Measurements from ENCODE around the gene CPZ. TPM values are rescaled to one million over a fixed set of nuclear protein-coding genes. Genes with fewer than 3 reads are reported as not detected.

The CPZ gene
- total RNA-seq, 4 donors from 2014 or later, result 0.42 to 2.7 (median 2.2) TPM

GRCh38 chr4:8656711-8657380 is 64.3 kb downstream of the CPZ start:
- DNase-seq (ENCODE audit: extremely low spot score), result no peak
- H3K27ac ChIP-seq (replicated peaks in 1 of 4), result no peak overlapping the region
- intact Hi-C loops (cut with DNase I), result no loop called here
- H3K4me3 ChIP-seq, result no peak overlapping the region
- no peak for TF ChIP-seq CTCF (IDR thresholded peaks at IDR 0.05)
- 66% methylated on average over 15 of the region's 17 CpGs for WGBS
- H3K36me3 ChIP-seq, result no peaks in the 10 kb centered on the region
- no peaks in the 10 kb centered on the region for H3K9me3 ChIP-seq
- H3K27me3 ChIP-seq, result peaks cover 0 to 65% (median 0%) of the 10 kb centered on the region in 4 donors
- H3K4me1 ChIP-seq, result no peaks in the 10 kb centered on the region

- no peak for TF ChIP-seq CTCF (IDR thresholded peaks at IDR 0.05)
These were observed 65.0 kb downstream of the CPZ start for GRCh38 chr4:8657381-8658088.

GRCh38 chr4:8662776-8663175 is 70.2 kb downstream of the CPZ start:
- TF ChIP-seq EP300 (IDR thresholded peaks at IDR 0.05) (no peak), POLR2A (IDR thresholded peaks at IDR 0.05; ENCODE audit: low read depth) (no peak), POLR2AphosphoS5 (IDR thresholded peaks at IDR 0.05) (no peak), CTCF (IDR thresholded peaks at IDR 0.05) (no peak)
- H3K4me3 ChIP-seq, result no peak overlapping the region
- peaks cover 0 to 3% (median 0%) of the 10 kb centered on the region in 4 donors for H3K9me3 ChIP-seq
- no peaks in the 10 kb centered on the region for H3K4me1 ChIP-seq
- H3K27me3 ChIP-seq, result peaks cover 0 to 65% (median 0%) of the 10 kb centered on the region in 4 donors
- H3K36me3 ChIP-seq, result no peaks in the 10 kb centered on the region
- intact Hi-C loops (cut with DNase I), result no loop called here
- no peak overlapping the region for H3K27ac ChIP-seq (replicated peaks in 1 of 4)
- DNase-seq (ENCODE audit: extremely low spot score), result no peak
- WGBS, result 86% methylated on average over 9 of the region's 9 CpGs

More at GRCh38 chr4:8657381-8658088, 65.0 kb downstream of the CPZ start:
- no peak for DNase-seq (ENCODE audit: extremely low spot score)
- Histone ChIP-seq H3K9me3 (no peaks in the 10 kb centered on the region), H3K4me1 (no peaks in the 10 kb centered on the region), H3K4me3 (no peak overlapping the region), H3K36me3 (no peaks in the 10 kb centered on the region), H3K27me3 (peaks cover 0 to 66% (median 0%) of the 10 kb centered on the region in 4 donors), H3K27ac (replicated peaks in 1 of 4) (no peak overlapping the region)
- intact Hi-C loops (cut with DNase I), result no loop called here
- WGBS, result 76% methylated on average over 11 of the region's 11 CpGs

- H3K4me1 ChIP-seq, result no peaks in the 10 kb centered on the region
- intact Hi-C loops (cut with DNase I), result no loop called here
- 61% methylated on average over 13 of the region's 18 CpGs for WGBS
- H3K4me3 ChIP-seq, result no peak overlapping the region
- no peak for DNase-seq (ENCODE audit: extremely low spot score)
- H3K36me3 ChIP-seq, result no peaks in the 10 kb centered on the region
- H3K27ac ChIP-seq (replicated peaks in 1 of 4), result no peak overlapping the region
- peaks cover 0 to 8% (median 0%) of the 10 kb centered on the region in 4 donors for H3K9me3 ChIP-seq
- H3K27me3 ChIP-seq, result peaks cover 0 to 65% (median 0%) of the 10 kb centered on the region in 4 donors
- TF ChIP-seq EP300 (IDR thresholded peaks at IDR 0.05) (no peak), CTCF (IDR thresholded peaks at IDR 0.05) (no peak), POLR2A (IDR thresholded peaks at IDR 0.05; ENCODE audit: low read depth) (no peak), POLR2AphosphoS5 (IDR thresholded peaks at IDR 0.05) (no peak)
These were observed 71.7 kb downstream of the CPZ start for GRCh38 chr4:8664031-8664805.
